ENCODE measurements around the gene MND1.

GRCh38 chr4:153419029-153419428 lies 74.5 kb downstream of the MND1 start:
- TF ChIP-seq EZH2 (IDR thresholded peaks at IDR 0.05; ENCODE audit: borderline replicate concordance, low read length) (no peak), CTCF (IDR thresholded peaks at IDR 0.05; ENCODE audit: low read length) (no peak)
